ENCODE data around the gene SAT1. TPM values are rescaled to one million over a fixed set of nuclear protein-coding genes. Genes with fewer than 3 reads are reported as not detected.

SAT1 gene
- total RNA-seq, 1 donor from 2014 or later = 224 TPM

GRCh38 chrX:23790155-23790497 is 7.2 kb downstream of the SAT1 start:
- H3K79me2 ChIP-seq (ENCODE audit: insufficient read depth, low read length) = peaks cover 3% of the 10 kb centered on the region
- H3K36me3 ChIP-seq (ENCODE audit: insufficient read depth, low read length) = peaks cover 6% of the 10 kb centered on the region
- no peak overlapping the region for H3K4me3 ChIP-seq (ENCODE audit: insufficient read depth, low read depth, low read length)
- H3K27me3 ChIP-seq (ENCODE audit: insufficient read depth, low read length) = no peaks in the 10 kb centered on the region
- FAIRE-seq (no peak), DNase-seq (ENCODE audit: low read depth) (no peak)
- TF ChIP-seq EZH2 (IDR thresholded peaks at IDR 0.05; ENCODE audit: insufficient read depth, low read length) (no peak), CTCF (IDR thresholded peaks at IDR 0.05; ENCODE audit: insufficient read depth, low read depth, low read length) (no peak)
- Mint-ChIP-seq H3K4me1 (ENCODE audit: low read depth, unreplicated experiment) (peaks cover 2% of the 10 kb centered on the region), H3K27ac (ENCODE audit: unreplicated experiment) (peak overlapping the region; percentile 53), H3K36me3 (ENCODE audit: low read depth, unreplicated experiment) (peaks cover 2% of the 10 kb centered on the region), H3K27me3 (ENCODE audit: low read depth, unreplicated experiment) (no peaks in the 10 kb centered on the region), H3K4me3 (ENCODE audit: unreplicated experiment) (no peak overlapping the region), H3K9me3 (ENCODE audit: unreplicated experiment) (no peaks in the 10 kb centered on the region)
- no peak overlapping the region for H3K27ac ChIP-seq (ENCODE audit: low read depth, low read length)
- peaks cover 2% of the 10 kb centered on the region for H3K4me1 ChIP-seq (ENCODE audit: insufficient read depth, low read length)
- H3K9ac ChIP-seq (ENCODE audit: low read length) = no peak overlapping the region
- no peaks in the 10 kb centered on the region for H3K9me3 ChIP-seq (ENCODE audit: insufficient read depth, low read depth, low read length)
- peaks cover 8% of the 10 kb centered on the region for H4K20me1 ChIP-seq (ENCODE audit: insufficient read depth, low read length)
- H3K4me2 ChIP-seq (ENCODE audit: low read length) = no peak overlapping the region
- no peak overlapping the region for H2AFZ ChIP-seq (ENCODE audit: low read depth, low read length)

- Mint-ChIP-seq H3K9me3 (ENCODE audit: unreplicated experiment) (no peaks in the 10 kb centered on the region), H3K27me3 (ENCODE audit: low read depth, unreplicated experiment) (no peaks in the 10 kb centered on the region), H3K27ac (ENCODE audit: unreplicated experiment) (no peak overlapping the region), H3K4me1 (ENCODE audit: low read depth, unreplicated experiment) (no peaks in the 10 kb centered on the region), H3K4me3 (ENCODE audit: unreplicated experiment) (no peak overlapping the region), H3K36me3 (ENCODE audit: low read depth, unreplicated experiment) (no peaks in the 10 kb centered on the region)
- no peak overlapping the region for H3K4me3 ChIP-seq (ENCODE audit: insufficient read depth, low read depth, low read length)
- no peaks in the 10 kb centered on the region for H3K9me3 ChIP-seq (ENCODE audit: insufficient read depth, low read depth, low read length)
- H3K27ac ChIP-seq (ENCODE audit: low read depth, low read length) = no peak overlapping the region
- no peaks in the 10 kb centered on the region for H3K27me3 ChIP-seq (ENCODE audit: insufficient read depth, low read length)
- no peaks in the 10 kb centered on the region for H3K4me1 ChIP-seq (ENCODE audit: insufficient read depth, low read length)
- no peak for TF ChIP-seq EZH2 (IDR thresholded peaks at IDR 0.05; ENCODE audit: insufficient read depth, low read length)
- TF ChIP-seq CTCF (IDR thresholded peaks at IDR 0.05; ENCODE audit: insufficient read depth, low read depth, low read length) = no peak
- H2AFZ ChIP-seq (ENCODE audit: low read depth, low read length) = no peak overlapping the region
- H3K79me2 ChIP-seq (ENCODE audit: insufficient read depth, low read length) = no peaks in the 10 kb centered on the region
- no peaks in the 10 kb centered on the region for H3K36me3 ChIP-seq (ENCODE audit: insufficient read depth, low read length)
- H4K20me1 ChIP-seq (ENCODE audit: insufficient read depth, low read length) = no peaks in the 10 kb centered on the region
- H3K4me2 ChIP-seq (ENCODE audit: low read length) = no peak overlapping the region
- DNase-seq (ENCODE audit: low read depth) (no peak), FAIRE-seq (no peak)
- H3K9ac ChIP-seq (ENCODE audit: low read length) = no peak overlapping the region
Measured at GRCh38 chrX:23792861-23793553, 10.0 kb downstream of the SAT1 start.

GRCh38 chrX:23795221-23795620 is 12.2 kb downstream of the SAT1 start:
- no peak overlapping the region for H3K4me3 ChIP-seq (ENCODE audit: insufficient read depth, low read depth, low read length)
- H2AFZ ChIP-seq (ENCODE audit: low read depth, low read length) = no peak overlapping the region
- Mint-ChIP-seq H3K4me3 (ENCODE audit: unreplicated experiment) (no peak overlapping the region), H3K36me3 (ENCODE audit: low read depth, unreplicated experiment) (no peaks in the 10 kb centered on the region), H3K27me3 (ENCODE audit: low read depth, unreplicated experiment) (no peaks in the 10 kb centered on the region), H3K27ac (ENCODE audit: unreplicated experiment) (no peak overlapping the region), H3K9me3 (ENCODE audit: unreplicated experiment) (no peaks in the 10 kb centered on the region), H3K4me1 (ENCODE audit: low read depth, unreplicated experiment) (peaks cover 2% of the 10 kb centered on the region)
- no peak overlapping the region for H3K4me2 ChIP-seq (ENCODE audit: low read length)
- H3K9ac ChIP-seq (ENCODE audit: low read length) = no peak overlapping the region
- no peak overlapping the region for H3K27ac ChIP-seq (ENCODE audit: low read depth, low read length)
- no peaks in the 10 kb centered on the region for H3K36me3 ChIP-seq (ENCODE audit: insufficient read depth, low read length)
- H4K20me1 ChIP-seq (ENCODE audit: insufficient read depth, low read length) = no peaks in the 10 kb centered on the region
- H3K9me3 ChIP-seq (ENCODE audit: insufficient read depth, low read depth, low read length) = no peaks in the 10 kb centered on the region
- no peak for TF ChIP-seq EZH2 (IDR thresholded peaks at IDR 0.05; ENCODE audit: insufficient read depth, low read length)
- TF ChIP-seq CTCF (IDR thresholded peaks at IDR 0.05; ENCODE audit: insufficient read depth, low read depth, low read length) = no peak
- H3K79me2 ChIP-seq (ENCODE audit: insufficient read depth, low read length) = no peaks in the 10 kb centered on the region
- FAIRE-seq (no peak), DNase-seq (ENCODE audit: low read depth) (no peak)
- H3K4me1 ChIP-seq (ENCODE audit: insufficient read depth, low read length) = no peaks in the 10 kb centered on the region
- no peaks in the 10 kb centered on the region for H3K27me3 ChIP-seq (ENCODE audit: insufficient read depth, low read length)
